HG03097 (cell line): Measurements from ENCODE around the gene CYRIA.

Source experiments
- ATAC-seq: cut with Tn5 transposase; IDR thresholded peaks from one replicate; pipeline ENCODE4 v1.9.1; 2021; ENCODE audit not compliant: unreplicated experiment, low FRiP score

Gene CYRIA

DNA sequence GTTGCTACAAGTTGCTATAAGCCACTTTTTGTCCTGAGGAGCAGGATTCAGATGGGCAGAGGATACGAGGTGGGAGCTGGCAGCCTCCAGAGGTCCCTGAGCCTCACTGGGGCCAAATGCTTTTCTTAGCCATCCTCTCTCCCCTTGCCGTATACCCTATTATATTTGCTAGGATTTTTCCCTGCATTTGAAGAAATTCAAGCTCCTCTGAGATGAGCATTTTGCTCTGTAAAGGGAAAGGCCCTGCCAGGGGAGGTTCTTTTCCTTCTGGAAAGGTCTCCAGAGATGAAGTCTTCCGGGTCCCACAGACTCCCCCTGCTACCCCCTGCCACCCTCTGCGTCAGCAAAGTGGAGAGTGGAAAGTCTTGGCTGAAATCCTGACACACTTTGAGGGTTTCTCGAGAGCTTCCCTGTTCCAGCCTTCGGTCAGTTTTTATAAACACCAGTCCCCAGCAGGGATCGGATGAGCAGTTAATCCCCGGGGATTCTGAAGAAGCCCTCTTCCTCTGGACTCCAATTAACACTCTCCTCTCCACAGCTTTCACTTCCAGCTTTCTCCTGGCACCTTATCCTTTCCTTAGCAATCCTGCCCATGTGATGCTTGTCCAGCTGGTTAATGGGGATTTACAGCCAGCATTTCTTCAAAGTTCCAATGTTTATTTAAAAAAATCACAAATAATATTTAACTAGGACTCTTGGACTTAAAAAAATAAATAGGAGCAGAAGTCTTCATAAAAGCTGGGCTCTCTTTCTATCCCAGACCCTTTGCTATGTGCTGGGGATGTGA is 13.1 kb downstream of the CYRIA start:
- ATAC-seq: no peak

DNA sequence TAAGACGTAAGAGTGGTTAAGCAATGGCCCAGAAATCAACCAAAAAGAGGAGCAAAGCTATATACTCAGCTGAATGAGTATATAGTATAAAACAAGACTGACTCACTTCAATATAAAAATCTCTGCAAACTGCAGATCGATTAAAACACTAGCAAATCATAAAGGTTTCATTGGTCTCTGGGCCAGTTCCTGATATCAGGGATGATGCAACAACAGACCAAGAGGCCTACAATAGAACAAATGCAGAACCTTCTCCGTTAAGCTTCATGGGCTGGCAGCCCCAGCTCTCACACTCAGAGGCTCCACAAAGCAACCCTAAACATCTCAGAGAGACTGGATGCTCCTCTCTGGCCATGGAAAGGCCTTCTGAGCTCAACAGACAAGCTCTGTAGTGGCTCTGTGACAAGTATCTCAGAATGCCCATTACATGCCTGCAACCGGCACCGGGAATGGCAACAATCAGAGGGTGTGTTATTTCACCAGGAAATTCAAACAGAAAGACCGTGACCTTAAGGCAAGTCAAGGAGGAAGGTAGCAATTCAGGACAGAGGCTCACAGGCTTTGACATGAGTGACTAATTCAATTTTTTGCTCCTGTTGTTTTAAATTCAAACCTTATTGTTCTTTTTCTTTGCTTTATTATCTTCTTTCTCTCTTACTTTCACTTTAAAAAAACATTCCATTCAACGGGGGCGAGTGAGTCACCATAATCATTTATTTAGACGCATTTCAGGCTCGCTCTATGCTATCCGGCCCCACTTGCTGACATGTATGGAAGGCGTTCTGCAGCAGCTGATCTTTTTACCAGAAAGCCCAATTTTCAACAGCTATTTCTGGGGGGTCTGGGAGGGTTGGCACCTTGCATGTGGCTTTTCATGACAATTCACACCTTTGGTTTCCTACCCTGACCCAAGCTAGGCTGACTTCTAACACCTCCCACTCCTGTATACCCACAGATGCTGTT is 15.1 kb downstream of the CYRIA start:
- ATAC-seq: no peak

DNA sequence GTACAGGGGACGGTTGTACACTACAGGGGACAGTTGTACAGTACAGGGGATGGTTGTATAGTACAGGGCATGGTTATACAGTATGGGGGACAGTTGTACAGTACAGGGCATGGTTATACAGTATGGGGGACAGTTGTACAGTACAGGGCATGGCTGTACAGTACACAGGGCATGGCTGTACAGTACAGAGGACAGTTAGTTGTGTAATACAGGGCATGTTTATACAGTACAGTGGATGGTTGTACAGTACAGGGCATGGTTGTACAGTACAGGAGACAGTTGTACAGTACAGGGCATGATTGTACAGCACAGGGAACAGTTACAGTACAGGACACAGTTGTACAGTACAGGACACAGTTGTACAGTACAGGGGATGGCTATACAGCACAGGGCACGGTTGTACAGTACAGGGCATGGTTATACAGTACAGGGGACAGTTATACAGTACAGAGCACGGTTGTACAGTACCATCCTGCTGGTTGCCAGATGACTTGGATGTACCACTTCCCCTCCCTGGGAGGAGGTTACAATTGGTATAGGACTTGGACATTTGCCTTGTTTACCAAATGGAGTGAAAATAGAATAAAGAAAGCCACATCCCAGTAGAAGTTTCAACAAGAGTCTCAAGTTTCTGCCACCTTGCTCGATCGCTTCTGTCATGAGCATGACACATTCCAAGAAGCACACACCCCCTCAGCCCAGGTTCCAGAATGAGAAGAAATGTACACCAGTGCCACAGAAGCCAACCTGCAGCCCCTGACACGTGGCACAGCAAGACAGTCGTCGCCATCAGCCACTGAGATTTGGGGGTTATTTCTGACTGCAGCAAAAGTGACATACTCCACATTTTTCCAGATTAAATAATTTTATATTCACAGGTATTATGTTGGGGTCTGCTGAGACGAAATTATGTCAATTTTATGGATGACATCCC is 16.0 kb downstream of the CYRIA start:
- no peak for ATAC-seq

DNA sequence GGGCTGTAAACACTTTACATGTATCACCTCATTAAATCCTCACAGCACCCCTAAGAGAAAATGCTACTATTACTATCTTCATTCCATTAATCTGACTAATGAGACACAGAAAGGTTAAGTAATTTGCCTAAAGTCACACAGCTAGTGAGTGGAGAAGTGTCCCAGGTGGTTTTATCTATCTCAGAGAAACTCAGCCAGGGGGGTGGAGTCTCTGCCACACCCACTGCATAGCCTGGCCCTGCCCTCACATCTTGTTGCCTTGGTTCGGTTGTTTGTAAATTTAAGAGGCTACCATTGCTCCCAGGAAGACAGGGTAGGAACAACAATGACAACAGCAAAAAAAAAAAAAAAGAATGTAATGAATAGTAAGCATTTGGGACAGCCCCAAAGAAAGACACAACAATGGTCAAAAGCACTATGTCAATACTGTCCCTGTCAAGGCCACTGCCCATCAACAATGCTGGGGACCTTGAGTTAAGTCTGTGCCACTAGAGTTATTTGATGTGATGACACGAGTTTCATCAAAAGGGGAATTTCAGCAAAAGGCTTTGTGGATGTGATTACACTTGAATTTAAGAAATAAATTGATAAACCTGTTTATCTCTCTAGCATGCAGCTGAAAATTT is 17.5 kb downstream of the CYRIA start:
- ATAC-seq: no peak

DNA sequence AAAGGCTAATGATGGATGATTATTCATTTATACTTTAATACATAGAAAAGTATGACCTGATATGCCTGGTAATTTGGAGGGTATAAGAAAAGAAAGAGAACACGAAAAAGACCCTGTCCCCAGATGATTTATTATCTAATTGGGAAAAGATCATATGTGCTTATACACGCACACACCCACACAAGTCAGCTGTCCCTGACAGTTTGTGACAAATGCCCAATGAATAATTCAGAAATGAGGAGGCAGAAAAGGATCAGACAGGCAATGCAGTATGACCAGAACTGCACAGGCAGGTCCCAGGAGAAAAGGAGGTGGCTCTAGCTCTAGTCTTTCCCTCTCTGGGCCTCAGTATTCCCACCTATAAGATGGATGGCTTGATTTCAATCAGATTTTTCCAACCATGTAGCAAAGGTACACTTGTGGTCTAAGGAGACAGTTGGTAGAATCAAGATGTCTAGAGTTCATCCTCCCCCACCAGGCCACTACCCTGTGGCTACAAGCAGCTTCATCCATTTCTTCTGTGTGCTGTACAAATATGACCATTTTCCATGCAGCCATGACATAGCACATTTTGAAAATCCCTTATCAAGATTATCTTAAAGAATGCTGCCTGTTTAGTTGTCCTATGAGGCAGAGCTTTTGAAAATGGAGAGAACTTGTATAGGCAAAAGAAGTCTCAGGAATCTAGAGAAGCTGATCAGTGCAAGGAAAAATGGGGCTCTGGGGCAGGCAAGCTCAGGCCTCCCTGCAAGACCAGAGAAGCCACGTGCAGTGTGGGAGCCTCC is 19.7 kb downstream of the CYRIA start:
- ATAC-seq: no peak

DNA sequence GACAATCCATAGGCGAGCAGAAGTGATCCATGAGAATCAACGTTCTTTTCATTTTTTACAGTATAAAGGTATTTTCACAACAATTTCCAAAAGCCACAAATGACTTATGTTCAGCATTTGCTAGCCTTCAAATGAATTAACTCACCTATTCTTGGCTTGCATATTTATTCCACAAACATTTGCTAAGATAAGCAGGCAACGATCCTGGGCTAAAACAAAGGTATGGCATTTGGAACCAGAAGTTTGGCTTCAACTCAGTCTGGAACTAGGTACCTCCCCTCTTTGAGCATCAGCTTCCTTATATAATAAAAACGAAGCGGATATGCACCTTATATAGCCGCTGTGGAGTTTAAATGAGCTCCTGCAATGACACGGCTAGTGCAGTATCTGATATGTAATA is 20.5 kb downstream of the CYRIA start:
- ATAC-seq: no peak

DNA sequence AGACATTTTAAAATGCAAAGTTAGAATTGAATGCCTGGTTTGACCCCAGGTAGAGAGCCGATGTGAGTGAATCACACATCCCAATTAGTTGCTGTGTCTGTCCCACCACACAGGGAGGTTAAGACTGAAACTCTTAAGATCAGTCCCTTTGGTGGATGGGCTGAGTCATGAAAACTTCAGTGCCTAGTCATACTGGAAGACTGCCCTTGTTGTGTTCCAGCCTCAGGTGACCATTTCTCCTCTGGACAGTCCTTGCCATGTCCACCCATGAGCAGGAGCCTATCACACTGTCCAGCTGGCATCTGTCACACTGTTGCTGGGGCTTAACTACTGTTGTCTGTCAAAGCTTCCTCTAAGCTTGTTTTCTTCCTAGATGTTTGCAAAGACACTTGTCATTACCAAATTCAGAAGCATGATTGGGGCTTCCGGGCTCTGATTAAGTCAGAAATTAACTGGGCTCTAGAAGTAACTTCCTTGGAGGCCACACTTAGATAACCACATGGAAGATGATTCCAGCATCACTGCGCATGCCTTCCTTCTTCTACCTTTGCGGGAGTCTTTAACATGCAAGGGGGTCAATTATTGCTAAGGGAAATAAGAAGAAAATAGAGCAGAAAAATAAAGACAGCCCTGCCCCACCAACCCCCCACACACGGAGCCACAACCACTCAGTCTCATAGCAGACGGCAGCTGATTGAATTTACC is 21.3 kb downstream of the CYRIA start:
- no peak for ATAC-seq

DNA sequence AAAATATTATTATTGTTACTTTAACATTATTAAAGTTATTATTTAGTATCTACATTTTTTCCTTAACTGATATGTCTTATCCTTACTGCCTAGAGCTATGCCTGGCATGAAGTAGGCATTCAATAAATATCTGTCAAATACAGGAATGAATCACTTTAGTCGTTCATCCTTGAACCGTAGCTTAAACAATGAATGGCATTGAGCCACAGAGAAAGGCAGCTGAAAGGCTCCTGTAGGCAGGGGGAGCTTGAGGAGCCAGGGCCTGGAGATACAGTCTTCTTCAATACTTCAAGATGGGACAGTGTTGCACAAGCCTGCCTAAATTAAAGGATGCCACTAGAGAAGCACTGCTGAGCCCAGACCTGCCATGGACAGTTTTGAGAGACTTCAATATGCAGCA is 22.5 kb downstream of the CYRIA start:
- ATAC-seq: no peak

DNA sequence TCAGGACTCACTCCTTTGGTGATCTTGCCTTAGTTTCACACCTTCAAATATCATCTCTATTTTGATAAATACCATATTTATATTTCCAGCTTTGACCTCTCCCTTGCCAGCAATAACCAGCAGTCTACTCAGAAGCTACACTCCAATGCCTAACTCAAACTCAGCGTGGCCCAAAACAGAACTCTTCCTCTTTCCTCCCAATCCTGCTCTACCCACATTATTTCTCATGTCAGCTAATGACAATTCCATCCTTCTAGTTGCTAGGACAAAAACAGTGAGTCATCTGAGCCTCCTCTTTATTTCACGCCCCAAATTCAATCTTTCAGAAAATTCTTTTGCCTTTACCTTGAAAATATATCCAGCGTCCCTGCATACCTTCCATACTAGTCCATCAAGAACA is 23.5 kb downstream of the CYRIA start:
- no peak for ATAC-seq

DNA sequence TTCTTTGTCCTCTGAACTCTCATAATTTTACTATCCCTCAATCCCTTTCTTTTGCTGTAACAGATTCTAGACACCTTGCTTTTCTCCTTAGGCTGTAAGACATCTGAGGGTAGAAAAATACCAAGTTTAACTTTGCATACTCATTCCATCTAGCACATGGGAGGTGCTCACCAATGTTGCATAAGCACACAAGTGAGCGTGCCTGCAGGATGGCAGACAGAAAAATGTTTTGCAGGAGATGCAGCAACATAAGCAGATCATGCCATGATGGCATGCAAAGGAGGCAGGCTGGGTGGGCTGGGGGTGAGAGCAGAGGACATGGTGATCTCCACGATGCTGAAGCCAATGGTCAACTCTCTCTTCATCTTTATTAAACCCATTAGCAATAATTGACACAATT is 24.1 kb downstream of the CYRIA start:
- ATAC-seq: no peak

DNA sequence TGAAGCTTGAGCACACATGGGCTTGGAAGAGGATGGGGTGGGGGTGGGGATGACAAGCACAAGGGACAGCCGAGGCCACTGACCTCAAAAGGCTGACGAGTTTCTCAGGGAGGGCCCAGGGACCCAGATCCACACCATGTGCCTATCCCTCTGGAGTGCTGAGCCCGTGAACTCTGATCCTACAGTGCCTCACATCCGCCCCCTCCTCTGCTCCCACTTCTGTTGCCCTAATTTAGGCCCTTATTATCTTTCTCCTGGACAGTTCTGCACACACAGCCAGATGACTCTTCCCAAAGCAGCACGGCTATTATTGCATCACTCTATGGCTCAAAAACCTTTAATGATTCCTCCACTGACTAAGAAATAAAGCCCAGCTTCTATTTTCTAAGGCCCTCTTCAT is 24.8 kb downstream of the CYRIA start:
- ATAC-seq: no peak

DNA sequence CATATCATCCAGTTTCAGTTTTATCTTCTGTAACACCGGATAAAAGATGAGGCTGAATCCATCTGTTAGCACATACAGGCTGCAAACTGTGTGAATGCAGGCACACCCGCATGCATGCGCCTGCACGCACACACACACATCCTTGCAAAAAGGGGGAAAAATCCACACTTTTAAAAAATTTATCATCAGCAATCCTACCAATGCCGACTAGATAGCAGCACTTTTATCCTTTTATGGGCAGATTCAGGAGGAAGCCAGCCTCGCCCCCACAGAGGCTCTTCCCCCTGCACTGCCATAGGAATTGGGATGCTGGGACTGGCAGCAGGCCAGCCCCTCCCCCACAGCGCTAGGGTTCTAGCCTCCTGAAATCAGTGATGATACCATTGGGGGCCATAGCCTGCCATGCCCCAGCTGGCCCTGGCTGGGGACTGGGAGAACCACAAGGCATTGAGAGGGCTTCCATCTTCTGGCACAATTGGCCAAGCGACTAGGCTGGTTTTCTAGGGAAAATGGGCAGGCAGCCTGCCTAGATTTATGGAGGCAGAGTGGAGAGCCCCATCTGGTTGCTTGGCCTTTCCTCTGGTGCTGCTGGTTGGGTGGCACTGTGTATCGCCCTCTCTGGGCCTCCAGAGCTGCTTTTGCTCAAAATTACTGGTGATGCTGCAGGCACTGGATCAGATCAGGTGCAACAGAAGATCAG is 25.5 kb downstream of the CYRIA start:
- ATAC-seq: no peak

DNA sequence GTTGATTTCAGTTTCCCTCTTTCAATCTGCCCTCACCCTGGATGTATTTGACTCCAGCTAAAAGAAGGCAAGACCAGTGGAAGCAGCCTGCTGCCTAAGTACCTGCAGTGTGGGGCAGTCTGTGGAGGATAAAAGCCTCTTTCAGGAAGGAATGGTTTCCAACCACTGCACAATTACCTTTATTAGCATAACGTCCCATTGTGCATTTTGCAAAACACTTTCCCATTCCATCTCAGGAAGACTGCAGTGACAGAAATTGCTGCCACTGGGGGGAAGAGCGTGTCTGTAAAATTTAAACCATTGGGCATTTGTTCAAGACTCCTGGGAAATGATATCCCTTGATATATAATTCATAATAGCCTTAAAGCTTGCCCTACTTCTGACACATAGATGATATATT is 26.2 kb downstream of the CYRIA start:
- no peak for ATAC-seq

DNA sequence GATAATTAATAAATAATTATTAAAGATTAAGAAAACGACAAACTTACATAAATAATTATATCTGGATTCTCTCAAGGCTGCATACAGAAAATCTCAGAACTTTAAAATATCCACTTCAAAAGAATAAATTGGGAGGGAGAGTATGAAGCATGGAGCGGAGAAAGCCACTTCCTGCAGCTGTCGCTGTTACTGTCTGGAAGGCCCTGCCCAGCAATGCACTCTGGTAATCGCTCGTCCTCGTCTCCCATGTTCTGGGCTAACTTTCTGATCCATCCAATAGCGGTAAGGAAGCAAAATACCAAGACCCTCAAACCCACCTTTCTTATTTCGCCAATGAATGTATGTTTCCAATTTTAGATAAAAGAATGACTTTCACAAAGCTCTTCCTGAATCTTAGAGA is 26.7 kb downstream of the CYRIA start:
- no peak for ATAC-seq

DNA sequence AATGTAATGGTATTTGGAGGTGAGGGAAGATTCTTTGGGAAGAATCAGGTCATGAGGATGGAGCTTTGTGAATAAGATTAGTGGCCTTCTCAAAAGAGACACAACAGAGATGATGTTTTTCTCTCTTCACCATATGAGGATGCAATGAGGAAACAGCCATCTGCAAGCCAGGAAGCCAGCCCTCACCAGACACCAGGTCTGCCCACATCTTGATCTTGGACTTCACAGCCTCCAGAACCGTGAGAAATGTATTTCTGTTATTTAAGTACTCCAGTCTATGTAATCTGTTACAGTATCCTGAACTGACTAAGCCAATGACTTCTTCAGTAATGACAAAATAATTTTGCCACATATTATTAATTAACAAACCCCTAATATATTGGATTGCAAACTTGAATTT is 28.3 kb downstream of the CYRIA start:
- ATAC-seq: no peak

DNA sequence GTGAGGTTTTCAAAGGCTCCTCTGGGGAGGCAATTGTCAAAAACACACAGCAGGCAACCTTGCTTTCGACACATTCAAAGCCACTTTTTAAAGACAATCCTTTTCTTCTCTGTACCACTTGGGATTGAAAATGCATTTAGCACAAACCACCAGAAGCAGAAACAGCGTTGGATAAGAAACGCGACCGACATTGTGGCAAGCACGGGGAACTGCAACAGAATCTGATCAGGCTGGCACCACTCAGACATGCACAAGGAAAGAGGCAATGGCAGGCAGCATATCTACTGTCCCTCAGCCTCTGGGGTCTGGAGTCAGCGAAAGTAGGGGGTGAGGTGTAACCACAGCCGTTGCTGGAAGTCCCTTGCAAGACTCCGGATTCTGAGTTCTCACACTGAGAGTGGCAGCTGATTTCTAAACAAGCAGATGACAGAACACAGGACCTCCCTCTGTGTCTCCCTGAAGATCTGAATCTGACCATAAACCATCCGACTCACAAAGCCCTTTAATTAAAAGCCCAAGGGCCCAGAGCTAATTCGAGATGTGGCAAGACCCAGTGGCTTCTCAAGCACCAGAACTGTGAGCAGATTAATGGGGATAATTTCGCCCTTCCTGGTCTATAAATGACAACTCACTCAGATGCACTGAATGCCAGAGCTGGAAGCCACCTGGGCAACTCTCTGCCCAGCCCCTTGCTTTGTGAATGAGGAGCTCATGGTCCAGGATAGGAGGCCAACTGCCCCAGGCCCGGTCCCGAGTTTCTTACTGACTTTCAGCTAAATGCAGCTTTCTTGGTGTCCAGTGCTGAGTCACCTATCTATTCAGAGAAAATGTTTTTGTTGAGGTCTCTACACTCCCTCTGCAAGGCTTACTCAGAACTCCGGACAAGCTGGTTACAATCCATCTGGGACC is 29.6 kb downstream of the CYRIA start:
- no peak for ATAC-seq
